Measurements from ENCODE around the gene ASGR1.
A peak's percentile ranks its signal among the peaks of the same experiment; 100 is the strongest.

ASGR1 gene

GRCh38 chr17:7179317-7180254 is at the start of gene ASGR1:
Gene ASGR1 (minus strand): TSS chr17:7179370. CDS start chr17:7178563, 807 bp downstream.
- no peak for DNase-seq

- no peak for DNase-seq
Measured at GRCh38 chr17:7228920-7229319, 49.8 kb upstream of the ASGR1 start.

- no peak for DNase-seq
Measured at GRCh38 chr17:7226721-7227710, 47.8 kb upstream of the ASGR1 start.

GRCh38 chr17:7225711-7226331 is 46.7 kb upstream of the ASGR1 start:
- DNase-seq, result no peak

GRCh38 chr17:7224661-7225111 is 45.5 kb upstream of the ASGR1 start:
- no peak for DNase-seq

- DNase-seq, result no peak
Measured at GRCh38 chr17:7224110-7224509, 44.9 kb upstream of the ASGR1 start.

- no peak for DNase-seq
Measured at GRCh38 chr17:7223375-7223774, 44.2 kb upstream of the ASGR1 start.

- DNase-seq, result no peak
Measured at GRCh38 chr17:7222972-7223292, 43.8 kb upstream of the ASGR1 start.

GRCh38 chr17:7222093-7222971 is 43.2 kb upstream of the ASGR1 start:
- no peak for DNase-seq

- no peak for DNase-seq
Measured at GRCh38 chr17:7221278-7222092, 42.3 kb upstream of the ASGR1 start.

- peak; percentile 69 for DNase-seq
Measured at GRCh38 chr17:7220593-7221277, 41.6 kb upstream of the ASGR1 start.

GRCh38 chr17:7219812-7220592 is 40.8 kb upstream of the ASGR1 start, which contains the start of the genes ACADVL and DLG4:
Gene ACADVL (plus strand): TSS chr17:7219938. CDS start chr17:7219985, 47 bp downstream.
Gene DLG4 (minus strand): TSS chr17:7219836.
- peak; percentile 80 for DNase-seq

- no peak for DNase-seq
Measured at GRCh38 chr17:7219229-7219811, 40.1 kb upstream of the ASGR1 start.

GRCh38 chr17:7218758-7219157 is 39.6 kb upstream of the ASGR1 start:
- DNase-seq, result no peak

GRCh38 chr17:7218166-7218565 is 39.0 kb upstream of the ASGR1 start:
- DNase-seq, result no peak

GRCh38 chr17:7217113-7217987 is 38.2 kb upstream of the ASGR1 start:
- DNase-seq, result no peak

GRCh38 chr17:7216242-7217112 is 37.3 kb upstream of the ASGR1 start:
- DNase-seq, result no peak

Data from CD4-positive, alpha-beta T cell treated with Interleukin-21 for 1 hour (primary cell).